NK-92 treated with Interleukin-12 subunit alpha and Interleukin-12 subunit beta, amount 100 ng/mL, for 24 hours (cell line): ENCODE results near the gene CDC5L.

Source experiments
- DNase-seq: peaks from one replicate; lab custom pipeline; 2025; lab: John Stamatoyannopoulos, UW

The CDC5L gene

DNA sequence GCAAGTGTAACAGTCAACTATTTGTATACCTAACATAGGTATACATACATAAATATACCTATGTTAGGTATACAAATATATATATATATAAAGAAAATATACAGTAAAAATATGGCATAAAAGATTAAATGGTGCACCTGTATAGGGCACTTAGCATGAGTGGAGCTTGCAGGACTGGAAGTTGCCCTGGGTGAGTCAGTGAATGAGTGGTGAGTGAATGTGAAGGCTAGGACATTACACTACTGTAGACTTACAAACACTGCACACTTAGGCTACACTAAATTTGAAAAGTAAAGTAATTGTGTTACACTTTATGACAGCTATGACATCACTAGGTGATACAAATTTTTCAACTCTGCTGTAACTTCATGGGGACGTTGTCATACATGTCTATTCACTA, 65.6 kb downstream of the CDC5L start:
- DNase-seq: no peak

DNA sequence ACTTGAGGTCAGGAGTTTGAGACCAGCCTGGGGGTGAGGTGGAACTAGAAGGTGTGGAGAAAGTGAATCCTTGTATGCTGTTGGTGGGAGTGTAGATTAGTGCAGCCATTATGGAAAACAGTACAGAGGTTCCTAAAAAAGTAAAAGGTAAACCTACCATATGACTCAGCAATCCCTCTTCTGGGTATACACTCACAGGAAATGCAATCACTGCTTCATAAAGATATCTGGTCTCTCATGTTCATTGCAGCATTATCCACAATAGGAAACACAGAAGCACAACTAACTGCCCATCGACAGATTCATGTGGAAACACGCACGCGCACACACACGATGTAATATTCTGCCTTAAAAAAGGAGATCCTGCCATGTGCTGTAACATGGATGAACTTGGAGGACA, 66.7 kb downstream of the CDC5L start:
- DNase-seq: no peak

DNA sequence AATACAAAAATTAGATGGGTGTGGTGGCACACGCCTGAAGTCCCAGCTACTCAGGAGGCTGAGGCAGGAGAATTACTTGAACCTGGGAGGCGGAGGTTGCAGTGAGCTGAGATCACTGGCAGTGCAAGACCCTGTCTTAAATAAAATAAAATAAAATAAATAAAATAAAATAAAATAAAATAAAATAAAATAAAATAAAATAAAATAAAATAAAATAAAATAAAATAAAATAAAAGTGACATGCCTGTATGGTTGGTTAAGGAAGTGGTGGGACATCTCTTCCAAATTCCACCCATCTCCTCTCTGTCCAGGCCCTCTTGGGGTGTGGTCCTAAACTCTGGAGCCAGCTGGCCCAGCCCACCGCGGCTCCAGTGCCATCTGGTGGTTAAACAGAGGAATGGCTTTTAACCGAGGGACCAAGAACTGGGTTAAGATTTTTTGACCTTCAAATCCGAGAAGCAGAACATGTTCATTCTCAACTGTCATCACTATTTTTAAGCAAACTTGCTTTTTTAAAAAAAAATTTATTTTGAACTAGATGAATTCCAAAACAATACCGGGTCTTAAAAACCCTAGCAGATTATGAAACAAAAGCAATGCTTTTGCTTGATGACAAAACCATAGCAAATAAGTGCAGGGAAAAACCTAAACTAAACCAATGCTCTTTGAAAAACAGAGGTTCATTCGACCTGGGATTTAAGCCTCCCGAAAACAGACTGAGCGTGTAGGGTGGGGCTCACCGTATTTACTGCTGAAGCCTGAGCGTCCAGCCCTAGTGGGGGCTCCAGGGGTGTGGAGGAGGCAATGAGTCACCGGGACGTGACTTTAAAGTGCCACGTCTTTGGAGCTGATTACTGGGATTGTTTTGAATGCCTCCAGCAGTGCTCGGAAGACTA, 68.8 kb downstream of the CDC5L start:
- no peak for DNase-seq

DNA sequence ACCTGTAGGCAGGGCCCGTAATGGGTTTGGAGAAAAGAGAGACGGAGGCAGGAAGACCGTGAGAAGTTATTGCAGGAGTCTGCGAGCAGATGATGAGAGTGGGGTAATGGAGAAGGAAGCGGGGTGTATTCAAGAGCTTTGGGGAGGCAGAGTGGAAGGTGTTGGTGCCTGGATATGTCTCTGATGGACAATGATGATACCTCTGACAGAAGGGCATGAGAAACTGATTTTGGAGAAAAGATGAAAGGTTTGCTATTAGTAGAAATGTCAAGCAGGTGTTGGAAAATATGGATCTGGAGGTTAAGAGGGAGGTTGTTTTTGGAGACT, 69.4 kb downstream of the CDC5L start:
- no peak for DNase-seq

DNA sequence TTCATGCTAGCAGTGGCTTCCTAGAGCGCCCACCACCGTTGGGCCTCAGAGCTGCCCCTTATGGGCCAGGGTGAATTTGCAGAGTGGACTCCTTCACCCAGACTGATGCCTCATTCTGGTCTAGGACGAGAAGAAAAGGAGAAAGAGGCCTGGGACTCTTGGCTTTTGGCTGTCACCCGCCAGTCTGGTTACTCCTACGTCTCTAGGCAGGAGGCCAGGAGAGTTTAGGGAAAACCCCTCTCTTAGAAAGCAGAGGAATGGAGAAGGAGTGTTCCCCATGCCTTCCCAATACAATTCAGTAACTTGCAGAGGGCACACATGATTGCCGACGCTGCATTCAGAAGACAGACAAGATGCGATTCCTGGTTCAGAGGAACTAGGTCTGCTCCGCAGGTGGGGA, 70.1 kb downstream of the CDC5L start:
- no peak for DNase-seq

DNA sequence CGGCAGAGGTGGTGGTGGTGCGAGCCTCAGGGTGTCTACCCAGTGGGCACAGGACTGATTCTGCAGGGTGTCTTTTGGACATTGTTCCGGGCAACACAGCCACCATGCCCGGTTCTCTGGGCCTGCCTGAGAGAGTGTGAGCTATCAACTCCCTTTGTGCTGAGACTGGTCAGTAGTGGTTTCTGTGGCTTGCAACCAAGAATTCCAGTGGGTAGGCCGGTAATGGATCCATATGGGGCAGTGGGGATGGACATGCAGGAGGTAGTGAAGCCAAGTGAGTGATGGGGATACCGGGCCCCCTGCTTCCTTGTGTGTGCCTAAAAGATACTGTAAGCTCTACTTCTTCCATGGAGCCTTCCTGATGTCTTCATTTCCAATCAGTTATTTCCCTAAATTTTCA, 71.0 kb downstream of the CDC5L start:
- no peak for DNase-seq

DNA sequence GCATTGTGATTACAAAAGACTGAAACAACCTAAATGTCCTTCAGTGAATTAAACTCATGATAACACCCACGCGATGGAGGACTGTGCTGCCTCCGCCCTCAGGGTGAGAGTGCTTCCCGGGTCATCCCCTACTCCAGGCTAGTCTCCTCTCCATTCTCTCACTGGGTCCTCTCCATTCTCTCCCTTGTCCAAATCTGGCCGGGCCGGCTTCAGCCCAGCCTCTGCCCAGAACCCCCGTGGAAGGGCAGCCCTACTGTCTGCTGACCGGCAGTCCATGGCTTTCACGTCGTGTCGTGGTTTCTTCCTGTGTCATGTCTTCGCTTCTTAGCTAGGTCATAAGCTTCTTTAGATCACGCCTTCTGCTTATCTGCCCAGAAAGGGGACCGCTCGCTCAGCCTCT, 74.8 kb downstream of the CDC5L start:
- DNase-seq: no peak

DNA sequence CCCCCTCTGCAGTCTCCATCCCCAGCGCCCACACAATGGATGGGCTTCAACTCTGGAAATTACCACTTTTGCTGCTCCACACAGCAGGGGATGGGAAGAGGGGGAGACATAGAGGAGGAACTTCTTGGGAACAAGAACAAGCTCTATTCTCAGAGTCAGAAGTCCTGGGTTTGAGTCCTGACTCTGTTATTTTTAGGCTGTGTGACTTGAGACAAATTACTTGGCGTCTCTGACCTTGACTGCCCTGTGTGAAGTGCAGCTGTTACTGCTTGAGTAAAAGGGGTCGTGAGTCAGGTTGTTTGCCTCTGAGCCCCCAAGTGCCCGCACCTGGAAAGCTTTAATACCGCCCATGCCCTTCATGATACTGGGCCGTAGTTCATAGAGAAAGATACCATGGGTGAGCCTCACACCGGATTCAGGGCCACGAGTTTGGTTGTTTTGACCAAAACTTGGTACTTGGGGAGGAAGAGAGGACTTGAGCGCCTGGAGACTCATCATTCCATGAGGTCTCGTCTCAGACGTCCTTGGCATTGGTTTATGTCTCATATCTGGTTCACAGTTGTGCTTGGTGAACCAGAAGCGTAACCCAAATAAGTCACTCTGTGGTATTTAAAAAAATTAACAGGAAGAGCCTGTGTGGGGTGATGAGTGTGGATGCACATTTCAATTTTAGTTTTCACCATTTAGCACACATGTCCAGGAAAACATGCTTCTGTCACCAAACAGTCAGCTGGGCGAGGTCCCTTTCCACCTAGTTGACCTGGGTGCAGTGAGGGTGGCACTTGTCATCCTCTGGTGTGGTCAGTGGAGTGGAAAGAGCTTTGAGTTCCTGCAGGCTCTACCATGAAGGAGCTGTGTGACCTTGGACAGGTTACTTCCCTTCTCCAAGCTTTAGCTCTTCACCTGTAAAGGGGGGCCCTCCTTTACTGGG, 75.6 kb downstream of the CDC5L start:
- DNase-seq: no peak

DNA sequence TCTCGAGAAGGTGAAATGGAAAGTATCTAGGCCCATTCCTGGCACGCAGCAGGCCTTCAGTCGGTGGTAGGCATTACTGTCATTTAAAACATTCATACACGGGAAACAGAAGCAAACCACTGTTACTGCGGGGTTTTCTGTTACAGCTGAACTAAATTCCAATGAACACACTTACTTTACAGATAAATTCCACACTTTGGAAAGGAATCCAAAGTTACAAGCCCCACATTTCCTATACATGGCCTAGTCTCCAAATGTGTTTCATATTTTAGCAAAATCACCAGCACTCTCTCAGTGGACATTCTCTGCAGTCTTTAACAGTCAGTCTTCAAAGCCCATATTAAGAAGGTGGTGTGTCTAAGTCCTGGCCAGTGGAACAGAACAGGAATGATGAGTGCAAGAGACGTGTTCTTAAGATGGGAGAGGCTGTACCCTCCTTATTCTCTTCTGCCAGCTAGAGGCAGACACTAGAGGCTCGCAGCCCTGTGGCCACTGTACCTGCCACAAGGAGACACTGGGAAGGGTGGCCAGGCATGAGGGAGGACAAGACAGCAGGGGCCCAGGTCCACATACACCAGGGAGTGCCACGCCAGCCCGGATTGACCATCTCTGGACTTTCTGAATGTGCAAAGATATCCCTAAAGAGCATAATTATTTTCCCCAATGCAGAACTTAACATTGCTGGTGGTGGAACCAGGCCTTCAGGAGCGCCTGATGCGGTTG, 76.4 kb downstream of the CDC5L start:
- no peak for DNase-seq

DNA sequence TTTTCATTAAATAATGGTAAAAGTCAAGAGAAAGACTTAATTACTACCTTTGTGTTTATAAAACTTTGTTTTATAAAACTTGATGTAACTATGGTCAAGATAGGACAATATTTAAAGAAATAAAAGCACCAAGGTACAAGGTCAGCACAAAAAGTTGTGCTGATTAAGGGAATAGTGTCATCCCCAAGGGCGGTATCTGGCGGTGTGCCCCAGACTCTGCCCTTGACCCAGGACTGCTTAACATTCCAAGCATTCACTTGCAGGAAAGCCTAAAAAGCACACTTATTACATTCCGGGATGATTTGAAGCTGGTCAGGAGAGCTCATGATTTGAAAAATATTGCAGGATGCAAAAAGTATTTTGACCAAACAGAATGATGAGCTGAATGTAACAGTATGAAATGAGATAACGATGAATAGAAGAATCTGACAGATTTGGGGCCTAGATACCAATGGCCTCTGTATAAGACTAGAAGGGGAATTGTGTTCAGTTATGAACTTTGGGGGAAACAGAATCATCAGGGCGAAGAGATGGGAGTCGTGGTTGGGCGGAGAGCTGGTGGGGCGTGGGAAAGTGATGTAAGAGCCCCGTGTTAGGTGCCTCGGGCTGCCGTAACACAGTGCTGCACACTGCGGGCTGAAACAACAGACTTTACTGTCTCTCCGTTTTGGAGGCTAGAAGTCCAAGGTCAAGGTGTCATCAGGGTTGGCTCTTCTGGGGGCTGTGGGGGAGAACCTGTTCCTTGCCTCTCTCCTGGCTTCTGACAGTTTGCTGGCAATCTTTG, 77.2 kb downstream of the CDC5L start:
- no peak for DNase-seq

DNA sequence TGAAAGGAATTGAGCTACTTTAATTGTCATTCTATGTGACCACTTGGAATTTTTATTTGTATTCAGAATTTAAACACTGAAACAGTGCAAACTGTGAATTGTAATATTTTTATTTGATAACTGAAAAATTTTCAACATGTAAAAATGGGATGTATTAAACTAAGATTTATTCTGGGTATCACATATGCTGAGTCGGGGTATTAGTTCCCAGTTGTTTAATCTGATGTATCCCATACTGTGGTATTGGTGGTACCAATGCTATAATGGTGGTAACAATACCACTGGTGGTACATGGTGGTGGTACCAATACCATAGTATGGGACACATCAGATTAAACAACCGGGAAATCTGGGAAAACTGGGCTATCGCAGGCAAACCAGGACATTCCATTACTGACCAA, 79.4 kb downstream of the CDC5L start:
- DNase-seq: no peak

DNA sequence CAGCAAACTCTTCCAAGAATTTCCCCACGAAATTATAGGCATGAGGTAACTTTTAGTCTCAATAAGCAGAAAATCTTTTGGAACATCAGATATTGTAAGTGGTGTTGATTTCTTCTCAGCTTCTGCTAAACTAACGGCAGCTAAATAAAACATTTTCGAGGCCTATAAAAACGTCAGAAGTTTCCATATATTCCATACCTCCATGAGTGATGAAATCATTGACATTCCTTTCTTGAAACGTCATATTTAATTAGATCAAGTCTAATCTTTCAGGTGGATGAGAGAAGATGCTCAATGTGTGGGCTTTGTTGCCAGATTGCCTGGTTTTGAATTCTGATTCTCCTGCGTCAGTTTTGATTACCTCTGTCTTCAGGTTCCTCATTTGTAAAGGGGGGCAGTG, 81.3 kb downstream of the CDC5L start:
- no peak for DNase-seq

DNA sequence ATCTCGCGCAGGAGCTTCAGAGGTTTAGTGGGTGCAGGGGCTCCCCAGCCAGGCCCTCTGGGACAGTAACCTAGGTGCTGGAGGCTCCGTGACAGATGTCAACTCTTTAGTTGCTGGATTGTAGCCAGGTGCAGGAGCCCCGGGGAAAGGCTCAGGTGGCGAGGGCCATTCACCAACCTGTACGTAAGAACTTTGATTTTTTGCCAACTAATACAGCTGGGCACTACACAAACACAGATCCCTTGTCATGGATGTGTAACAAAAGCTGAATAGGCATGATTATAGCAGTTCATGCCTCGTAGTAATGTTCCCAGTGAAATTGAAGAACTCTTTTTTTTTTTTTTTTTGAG, 82.6 kb downstream of the CDC5L start:
- DNase-seq: no peak

DNA sequence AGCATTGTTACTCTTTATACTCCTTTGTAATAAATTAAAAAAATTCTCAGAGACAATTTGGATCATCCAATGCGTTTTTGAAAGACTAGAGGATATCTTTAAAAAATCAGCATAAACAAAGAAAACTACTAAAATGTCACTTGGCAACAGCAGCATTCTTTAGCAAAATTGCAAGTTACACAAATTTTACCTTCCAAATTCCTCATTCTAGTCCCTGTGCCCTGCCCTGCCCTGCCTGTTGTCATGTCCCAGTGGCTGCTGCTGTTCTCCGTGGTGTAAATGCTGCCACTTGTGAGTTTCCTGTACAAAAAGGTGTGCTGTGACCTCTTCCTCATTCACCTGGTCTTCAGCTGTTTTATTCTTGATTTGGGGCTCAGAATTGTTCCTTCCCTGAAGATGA, 83.2 kb downstream of the CDC5L start:
- DNase-seq: no peak

DNA sequence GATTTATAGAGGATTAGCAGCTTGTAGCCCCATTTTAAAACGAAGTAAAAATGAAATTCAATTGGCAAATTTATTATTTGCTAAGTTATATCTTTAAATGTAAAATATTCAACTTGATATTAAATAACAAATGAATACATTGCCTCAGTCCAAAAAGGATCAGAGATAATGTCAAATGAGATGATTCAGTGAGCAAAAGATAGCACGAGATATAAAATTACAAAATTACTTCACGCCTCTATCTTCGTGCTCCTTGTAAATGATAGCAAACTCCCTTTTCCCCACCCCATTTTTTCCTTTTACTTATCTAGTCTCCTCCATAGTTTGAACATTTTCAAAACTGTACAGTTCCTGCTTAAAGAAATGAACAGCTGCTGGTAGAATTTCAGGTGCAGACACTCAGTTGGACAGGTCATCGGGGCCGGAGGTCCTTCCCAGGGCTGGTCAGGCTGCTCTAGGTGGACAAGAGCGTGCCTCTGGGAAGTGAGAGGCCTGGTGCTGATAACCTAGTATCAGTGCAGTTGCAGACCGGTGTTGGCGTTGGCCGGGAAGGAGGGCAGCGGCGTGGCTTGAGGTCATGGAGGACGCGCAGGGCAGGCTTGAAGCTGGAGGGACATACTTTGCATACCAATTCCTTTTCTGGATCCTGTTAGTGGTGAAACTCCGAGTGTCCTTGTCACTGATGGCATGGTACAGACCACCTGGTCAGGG, 83.9 kb downstream of the CDC5L start:
- DNase-seq: no peak

DNA sequence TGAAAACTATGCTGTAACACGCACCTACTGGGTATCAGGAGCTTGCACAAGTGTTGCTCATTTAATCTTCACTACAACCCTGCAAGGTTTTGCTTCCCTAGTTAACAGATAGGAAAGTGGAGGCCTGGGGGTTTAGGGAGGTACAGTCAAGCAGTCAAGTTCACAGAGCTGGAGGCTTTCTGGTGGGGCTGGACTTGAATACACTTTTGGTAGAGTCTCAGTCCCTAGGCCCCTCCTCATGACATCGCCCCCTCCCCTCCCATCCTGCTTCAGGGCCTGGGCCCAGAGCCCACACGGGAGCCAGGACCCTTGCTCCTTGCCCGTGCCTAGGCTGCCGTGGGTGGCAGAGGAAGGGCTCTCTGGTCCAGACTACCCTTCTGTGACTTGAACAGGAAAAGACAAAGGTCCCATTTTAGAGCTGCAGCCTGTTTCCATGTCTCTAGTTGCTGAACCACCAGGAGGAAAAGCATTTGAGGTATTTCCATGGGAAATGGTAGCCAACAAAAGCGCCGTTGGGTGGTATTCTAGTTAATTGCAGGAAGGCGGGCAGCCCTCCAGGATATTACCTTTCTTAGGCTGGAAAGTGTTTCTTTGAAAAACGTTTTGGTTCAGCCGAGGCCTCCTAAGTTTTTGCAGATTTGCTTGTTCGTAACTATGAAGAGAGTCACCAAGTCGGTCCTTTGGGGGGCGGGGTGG, 84.9 kb downstream of the CDC5L start:
- DNase-seq: no peak

DNA sequence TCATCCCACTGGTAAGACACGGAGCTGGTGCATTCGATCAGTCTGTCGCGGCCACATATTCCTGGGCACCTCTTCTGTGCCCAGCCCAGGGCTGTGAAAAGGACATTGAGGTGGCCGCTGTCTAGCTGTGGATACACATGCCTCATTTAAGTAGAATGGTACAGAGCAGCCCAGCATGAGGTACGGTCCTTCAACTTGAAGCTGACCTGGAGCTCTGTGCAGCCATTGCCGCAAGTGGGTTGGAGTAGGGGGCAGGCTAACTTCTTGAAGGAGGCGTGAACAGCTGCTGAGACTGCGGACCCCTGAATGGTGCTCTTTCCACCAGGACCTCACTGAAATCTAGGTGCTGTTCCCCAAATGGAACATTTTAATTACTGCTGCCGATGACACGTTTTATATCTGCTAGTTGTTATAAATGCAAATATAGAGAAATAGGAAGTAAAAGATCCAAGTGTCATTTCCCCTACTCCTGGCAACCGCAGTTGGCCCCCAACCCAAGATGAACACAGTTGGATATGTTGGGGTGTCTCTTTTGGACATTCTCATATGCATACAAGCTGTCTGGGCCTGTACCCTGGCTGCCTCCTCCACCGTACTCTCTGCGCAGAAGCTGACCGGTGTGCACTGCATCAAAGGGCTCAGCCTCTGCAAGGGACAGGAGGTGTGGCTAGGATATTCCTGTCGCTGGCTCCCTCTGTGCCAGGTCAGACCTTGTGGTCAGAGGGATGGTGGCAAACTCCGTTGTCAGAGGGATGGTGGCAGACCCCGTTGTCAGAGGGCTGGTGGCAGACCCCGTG, 86.1 kb downstream of the CDC5L start:
- DNase-seq: no peak

DNA sequence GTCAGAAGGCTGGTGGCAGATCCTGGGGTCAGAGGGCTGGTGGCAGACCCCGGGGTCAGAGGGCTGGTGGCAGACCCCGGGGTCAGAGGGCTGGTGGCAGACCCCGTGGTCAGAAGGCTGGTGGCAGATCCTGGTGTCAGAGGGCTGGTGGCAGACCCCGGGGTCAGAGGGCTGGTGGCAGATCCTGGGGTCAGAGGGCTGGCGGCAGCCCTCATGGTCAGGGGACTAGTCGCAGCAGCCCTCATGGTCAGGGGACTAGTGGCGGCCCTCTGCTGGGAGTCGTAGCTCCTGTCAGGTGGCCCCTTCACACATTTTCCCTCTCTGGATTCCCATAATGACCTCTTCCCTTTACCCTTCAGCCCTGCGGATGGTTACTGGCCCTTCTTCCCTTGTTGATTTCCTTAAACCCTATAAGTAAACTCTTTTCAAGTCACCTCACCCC, 86.7 kb downstream of the CDC5L start:
- no peak for DNase-seq

DNA sequence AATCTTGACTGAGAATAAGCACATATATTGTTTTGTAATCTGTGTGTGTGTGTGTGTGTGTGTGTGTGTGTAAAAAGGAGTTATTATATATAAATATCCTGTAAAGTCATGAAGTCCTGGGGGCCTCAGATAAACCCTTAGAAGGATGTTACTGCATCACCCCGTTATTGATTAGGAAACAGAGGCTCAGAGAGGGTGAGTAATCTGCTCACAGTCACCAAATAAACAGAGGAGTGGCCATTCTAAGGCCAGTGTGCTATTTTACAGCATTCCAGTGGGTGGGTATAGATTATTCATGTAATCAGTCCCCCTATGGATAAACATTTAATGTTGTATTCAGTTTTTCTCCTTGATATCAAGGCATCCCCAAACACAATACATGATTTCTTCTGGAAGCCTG, 87.1 kb downstream of the CDC5L start:
- no peak for DNase-seq

DNA sequence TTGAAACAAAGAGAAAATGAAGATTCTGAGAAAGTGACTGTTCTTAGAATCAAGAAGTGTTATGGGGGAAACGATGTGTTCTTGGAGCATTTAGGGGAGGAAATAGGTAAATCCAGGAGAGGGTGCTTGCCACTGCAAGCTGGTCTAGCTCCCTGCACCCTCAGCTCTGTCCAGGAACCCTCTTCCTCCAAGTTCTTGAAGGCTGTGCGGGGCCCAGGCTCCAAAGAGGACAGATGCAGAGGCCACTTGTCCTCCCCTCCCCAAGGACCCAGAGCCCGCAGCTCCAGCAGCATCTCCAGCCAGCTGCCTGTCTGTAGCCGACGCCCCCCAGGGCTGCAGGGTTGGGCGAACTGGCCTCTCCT, 87.9 kb downstream of the CDC5L start:
- no peak for DNase-seq
